OCI-LY1 (cell line): ENCODE results near the gene KCNC4.

ENCODE experiments used
- H2AFZ ChIP-seq: fragments of 200-600 bp; sonication (generic), shearing (Covaris generic); 2 replicates; pipeline ENCODE4 v1.6.0; 2014; ENCODE audit warnings: antibody characterized with exemption, mild to moderate bottlenecking, low read length
- H3F3A ChIP-seq: fragments of 200-600 bp; sonication (generic), shearing (Covaris generic); 2 replicates; pipeline ENCODE4 v1.6.0; 2014; ENCODE audit warnings: mild to moderate bottlenecking, antibody characterized with exemption, low read length, moderate library complexity; ENCODE audit not compliant: insufficient read depth
- H3K27ac ChIP-seq: fragments of 200-600 bp; sonication (generic); 2 replicates; pipeline ENCODE4 v1.5.1; 2014; ENCODE audit warnings: low read length, mixed run types, mild to moderate bottlenecking, low read depth; ENCODE audit not compliant: poor library complexity, severe bottlenecking
- H3K27me3 ChIP-seq: fragments of 200-600 bp; sonication (generic); 2 replicates; pipeline ENCODE4 v1.6.0; 2014; ENCODE audit warnings: antibody characterized with exemption, mild to moderate bottlenecking, low read length, moderate library complexity; ENCODE audit not compliant: insufficient read depth
- H3K36me3 ChIP-seq: fragments of 200-600 bp; sonication (generic); 2 replicates; pipeline ENCODE4 v1.6.1; 2014; ENCODE audit warnings: mild to moderate bottlenecking, antibody characterized with exemption, low read length, moderate library complexity, mixed read lengths; ENCODE audit not compliant: insufficient read depth
- H3K4me1 ChIP-seq: fragments of 200-600 bp; sonication (generic); 2 replicates; pipeline ENCODE4 v1.5.1; 2014; ENCODE audit warnings: mild to moderate bottlenecking, low read length, moderate library complexity; ENCODE audit not compliant: insufficient read depth, severe bottlenecking
- H3K4me2 ChIP-seq: fragments of 200-600 bp; sonication (generic), shearing (Covaris generic); 2 replicates; pipeline ENCODE4 v1.6.1; 2014; ENCODE audit warnings: low read length
- H3K4me3 ChIP-seq: fragments of 200-600 bp; sonication (generic); 2 replicates; pipeline ENCODE4 v1.5.1; 2014; ENCODE audit warnings: low read length, low read depth, mild to moderate bottlenecking, mixed read lengths; ENCODE audit not compliant: poor library complexity, severe bottlenecking
- H3K79me2 ChIP-seq: fragments of 200-600 bp; shearing (Covaris generic); 2 replicates; pipeline ENCODE4 v1.6.1; 2016; ENCODE audit warnings: mixed run types, low read length, mixed read lengths; ENCODE audit not compliant: insufficient read depth
- H3K9ac ChIP-seq: fragments of 200-600 bp; sonication (generic), shearing (Covaris generic); 2 replicates; pipeline ENCODE4 v1.6.1; 2014; ENCODE audit warnings: mild to moderate bottlenecking, low read length, mixed read lengths
- H3K9me2 ChIP-seq: fragments of 200-600 bp; sonication (generic), shearing (Covaris generic); 2 replicates; pipeline ENCODE4 v1.6.1; 2014; ENCODE audit warnings: low read depth, mild to moderate bottlenecking, low read length, mixed read lengths
- H3K9me3 ChIP-seq: fragments of 200-600 bp; shearing (Covaris generic); 2 replicates; pipeline ENCODE4 v1.6.1; 2014; ENCODE audit warnings: low read length, mixed read lengths
- H4K20me1 ChIP-seq: fragments of 200-600 bp; sonication (generic), shearing (Covaris generic); 2 replicates; pipeline ENCODE4 v1.6.0; 2016; ENCODE audit warnings: mild to moderate bottlenecking, low read length; ENCODE audit not compliant: insufficient read depth
- EZH2 ChIP-seq: fragments of 200-600 bp; sonication (generic), shearing (Covaris generic); IDR thresholded peaks from 2 replicates; pipeline ENCODE4 v1.8.0; 2017; ENCODE audit warnings: borderline replicate concordance, mixed run types, mild to moderate bottlenecking, antibody characterized with exemption, low read length, moderate library complexity, mixed read lengths
- TF ChIP-seq, protein P1 (sequence below): fragments of 200-600 bp; sonication (generic), shearing (Covaris generic); IDR thresholded peaks from 2 replicates; pipeline ENCODE4 v1.5.1; 2017; ENCODE audit warnings: mild to moderate bottlenecking, antibody characterized with exemption, low read length, moderate library complexity, mixed read lengths

The KCNC4 gene

DNA sequence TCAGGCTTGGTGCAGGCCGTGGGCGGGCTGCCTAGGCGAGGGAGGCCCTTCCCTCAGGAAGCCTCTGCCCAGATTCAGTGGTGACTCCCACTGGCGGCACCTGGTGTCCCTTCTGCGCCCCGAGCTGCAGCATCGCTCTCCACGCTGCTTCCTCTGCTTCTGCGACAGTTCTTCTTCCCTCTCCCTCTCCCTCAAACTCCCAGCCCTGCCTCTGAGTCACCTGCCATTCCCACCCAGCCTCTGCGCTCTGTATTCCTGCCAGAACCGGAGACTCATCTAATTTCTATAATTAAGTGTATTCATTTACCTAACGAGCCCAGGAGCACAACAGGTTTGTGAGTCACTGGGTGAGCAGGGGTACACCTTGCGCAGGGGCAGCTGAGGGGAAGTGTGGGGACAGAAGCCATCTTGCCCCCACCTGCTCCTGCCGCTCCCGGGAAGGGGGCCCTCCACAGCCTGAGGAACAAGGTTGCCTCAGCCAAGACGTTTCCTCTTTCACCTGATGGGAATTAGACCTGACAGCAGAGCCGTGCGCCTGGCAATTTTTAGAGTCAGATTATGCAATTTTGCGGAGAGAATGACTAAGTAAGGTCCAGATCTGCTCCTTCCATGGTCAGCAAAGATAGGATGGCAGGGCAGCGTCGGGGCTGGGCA is 19.4 kb downstream of the KCNC4 start:
- TF ChIP-seq, protein P1, sequence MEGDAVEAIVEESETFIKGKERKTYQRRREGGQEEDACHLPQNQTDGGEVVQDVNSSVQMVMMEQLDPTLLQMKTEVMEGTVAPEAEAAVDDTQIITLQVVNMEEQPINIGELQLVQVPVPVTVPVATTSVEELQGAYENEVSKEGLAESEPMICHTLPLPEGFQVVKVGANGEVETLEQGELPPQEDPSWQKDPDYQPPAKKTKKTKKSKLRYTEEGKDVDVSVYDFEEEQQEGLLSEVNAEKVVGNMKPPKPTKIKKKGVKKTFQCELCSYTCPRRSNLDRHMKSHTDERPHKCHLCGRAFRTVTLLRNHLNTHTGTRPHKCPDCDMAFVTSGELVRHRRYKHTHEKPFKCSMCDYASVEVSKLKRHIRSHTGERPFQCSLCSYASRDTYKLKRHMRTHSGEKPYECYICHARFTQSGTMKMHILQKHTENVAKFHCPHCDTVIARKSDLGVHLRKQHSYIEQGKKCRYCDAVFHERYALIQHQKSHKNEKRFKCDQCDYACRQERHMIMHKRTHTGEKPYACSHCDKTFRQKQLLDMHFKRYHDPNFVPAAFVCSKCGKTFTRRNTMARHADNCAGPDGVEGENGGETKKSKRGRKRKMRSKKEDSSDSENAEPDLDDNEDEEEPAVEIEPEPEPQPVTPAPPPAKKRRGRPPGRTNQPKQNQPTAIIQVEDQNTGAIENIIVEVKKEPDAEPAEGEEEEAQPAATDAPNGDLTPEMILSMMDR, result no peak
- no peak for TF ChIP-seq EZH2
- Histone ChIP-seq H3K27me3 (no peaks in the 10 kb centered on the region), H3K79me2 (no peaks in the 10 kb centered on the region), H3K36me3 (no peaks in the 10 kb centered on the region), H4K20me1 (no peaks in the 10 kb centered on the region), H3K9ac (no peak overlapping the region), H3K9me2 (no peaks in the 10 kb centered on the region), H3K4me2 (no peak overlapping the region), H2AFZ (no peak overlapping the region), H3F3A (no peaks in the 10 kb centered on the region), H3K4me3 (no peak overlapping the region), H3K9me3 (no peaks in the 10 kb centered on the region), H3K27ac (no peak overlapping the region), H3K4me1 (no peaks in the 10 kb centered on the region)

DNA sequence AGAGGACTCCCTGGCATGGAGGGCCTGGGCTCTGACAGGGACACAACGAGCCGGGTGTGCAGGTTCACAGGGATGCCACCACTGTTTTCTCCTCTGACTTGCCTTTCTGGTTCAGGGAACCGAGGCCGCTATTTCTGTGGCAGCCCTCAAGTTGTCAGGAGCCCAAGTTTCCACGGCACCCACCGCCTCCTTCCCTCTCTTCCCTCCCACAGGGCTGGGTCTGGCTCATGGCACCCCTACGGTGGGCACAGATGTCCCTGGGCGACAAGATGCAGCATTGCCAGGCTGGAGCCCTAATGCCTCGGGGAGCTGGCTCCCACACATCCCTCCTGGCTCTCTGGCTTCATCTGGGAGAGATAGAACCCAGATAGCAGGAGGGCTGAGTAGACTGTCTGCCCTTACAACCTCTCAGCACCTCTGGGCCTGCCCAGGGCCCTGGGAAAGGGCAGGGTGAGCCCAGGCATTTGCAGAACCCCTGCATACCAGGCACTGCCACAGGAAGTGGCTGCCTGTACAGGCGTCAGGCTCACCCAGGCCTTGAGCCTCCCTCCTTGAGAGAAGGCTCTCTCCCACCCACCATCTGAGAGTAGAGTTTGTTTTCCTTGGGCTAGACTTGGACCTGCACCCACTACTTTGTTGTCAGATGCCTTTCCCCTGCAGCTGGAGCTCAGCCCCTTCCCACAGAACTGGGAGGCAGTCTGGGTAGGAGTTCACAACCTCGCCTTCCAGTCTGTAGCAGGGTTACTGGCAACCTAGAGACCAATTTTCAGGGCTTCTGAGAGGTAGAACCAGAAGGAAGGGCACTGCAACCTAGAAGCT is 20.5 kb downstream of the KCNC4 start:
- H3K4me2 ChIP-seq, result no peak overlapping the region
- H3K9ac ChIP-seq, result no peak overlapping the region
- H3F3A ChIP-seq, result no peaks in the 10 kb centered on the region
- no peak overlapping the region for H3K4me3 ChIP-seq
- H4K20me1 ChIP-seq, result no peaks in the 10 kb centered on the region
- no peak for TF ChIP-seq EZH2
- TF ChIP-seq, protein P1, result no peak
- no peaks in the 10 kb centered on the region for H3K79me2 ChIP-seq
- H3K4me1 ChIP-seq, result no peaks in the 10 kb centered on the region
- H2AFZ ChIP-seq, result no peak overlapping the region
- no peaks in the 10 kb centered on the region for H3K9me2 ChIP-seq
- no peak overlapping the region for H3K27ac ChIP-seq
- H3K9me3 ChIP-seq, result no peaks in the 10 kb centered on the region
- no peaks in the 10 kb centered on the region for H3K36me3 ChIP-seq
- no peaks in the 10 kb centered on the region for H3K27me3 ChIP-seq

DNA sequence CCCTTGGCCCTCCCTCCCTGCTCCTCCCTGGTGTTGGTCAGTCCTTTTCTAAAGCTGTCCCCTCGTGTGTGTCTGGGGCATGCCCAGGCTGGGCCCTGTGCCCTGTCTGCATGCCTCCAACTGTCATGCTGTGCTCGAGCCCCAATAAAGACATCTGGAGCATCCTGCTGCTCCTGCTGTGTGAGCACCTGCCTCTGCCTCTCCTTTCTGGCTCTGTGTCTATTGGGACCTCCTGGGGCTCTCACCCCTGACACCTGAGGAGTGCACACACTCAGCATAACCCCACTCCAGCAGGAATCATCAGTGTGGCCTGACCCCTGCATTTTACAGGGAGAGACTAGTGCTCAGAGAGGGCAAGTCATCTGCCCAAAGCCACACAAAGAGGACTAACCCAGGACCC is 23.7 kb downstream of the KCNC4 start:
- H3K4me2 ChIP-seq, result no peak overlapping the region
- no peak overlapping the region for H3K27ac ChIP-seq
- H3K27me3 ChIP-seq, result peaks cover 4% of the 10 kb centered on the region; the same call in 1 of the 2 replicates
- no peaks in the 10 kb centered on the region for H4K20me1 ChIP-seq
- H3K36me3 ChIP-seq, result no peaks in the 10 kb centered on the region
- no peak overlapping the region for H3K4me3 ChIP-seq
- no peak overlapping the region for H3K9ac ChIP-seq
- no peaks in the 10 kb centered on the region for H3K79me2 ChIP-seq
- H3K4me1 ChIP-seq, result no peaks in the 10 kb centered on the region
- H3F3A ChIP-seq, result no peaks in the 10 kb centered on the region
- TF ChIP-seq, protein P1, result no peak
- TF ChIP-seq EZH2, result no peak
- H3K9me3 ChIP-seq, result no peaks in the 10 kb centered on the region
- H3K9me2 ChIP-seq, result no peaks in the 10 kb centered on the region
- H2AFZ ChIP-seq, result no peak overlapping the region
